CD4-positive, alpha-beta T cell (primary cell): ENCODE measurements around the gene MRPL50. TPM values are rescaled to one million over a fixed set of nuclear protein-coding genes. Genes with fewer than 3 reads are reported as not detected.

Experiments used
- ATAC-seq: fragments of 200-7000 bp; cut with Tn5 transposase; one replicate; pipeline ENCODE4 v1.10.0; 2022; ENCODE audit warnings: mild to moderate bottlenecking; ENCODE audit not compliant: poor library complexity
- CTCF ChIA-PET: fragments of 350-600 bp; sonication (Branson Sonifier 250); formaldehyde crosslinking; loops from one replicate; lab custom pipeline; 2021; ENCODE audit warnings: antibody characterized with exemption, inconsistent platforms; lab: Charles Lee
- POLR2A ChIA-PET: fragments of 350-600 bp; sonication (Branson Sonifier 250); formaldehyde crosslinking; loops from one replicate; lab custom pipeline; 2021; ENCODE audit warnings: antibody characterized with exemption, inconsistent platforms; lab: Charles Lee
- DNase-seq, 14 experiments: peaks; one replicate each; pipeline ENCODE4 v3.0.0-alpha.2; 2013 to 2020; ENCODE audit warnings: mixed read lengths in 2 of 14
- H3K27ac ChIP-seq, 2 donors: one replicate each; pipeline versions ENCODE4 v1.5.1 to v1.7.0; 2013; ENCODE audit warnings: low read length in 2 of 2, low read depth in 1 of 2, mild to moderate bottlenecking in 1 of 2
- H3K27me3 ChIP-seq, 2 experiments: 1 replicate in 1 of 2; 2 replicates in 1 of 2; pipeline versions ENCODE4 v1.6.1 to v1.7.0; 2013; ENCODE audit warnings: low read length in 2 of 2, control low read depth in 1 of 2, mild to moderate bottlenecking in 1 of 2, moderate library complexity in 1 of 2; ENCODE audit not compliant: insufficient read depth in 2 of 2, control insufficient read depth in 1 of 2
- H3K36me3 ChIP-seq: one replicate; pipeline ENCODE4 v1.6.1; 2013; ENCODE audit warnings: low read length, control low read depth; ENCODE audit not compliant: insufficient read depth
- H3K4me1 ChIP-seq: one replicate; pipeline ENCODE4 v1.6.1; 2013; ENCODE audit warnings: low read length, control low read depth; ENCODE audit not compliant: insufficient read depth
- H3K4me3 ChIP-seq: one replicate; pipeline ENCODE4 v1.5.1; 2013; ENCODE audit warnings: mild to moderate bottlenecking, low read length, moderate library complexity
- H3K9me3 ChIP-seq, 2 experiments: 1 replicate in 1 of 2; 2 replicates in 1 of 2; pipeline versions ENCODE4 v1.6.1 to v1.7.0; 2013; ENCODE audit warnings: low read length in 2 of 2, mild to moderate bottlenecking in 2 of 2, control low read depth in 1 of 2, moderate library complexity in 1 of 2; ENCODE audit not compliant: control insufficient read depth in 1 of 2, insufficient read depth in 1 of 2
- H3K27ac Mint-ChIP-seq: one replicate; pipeline ENCODE4 v1.8.0; 2020; ENCODE audit warnings: mixed read lengths
- H3K27me3 Mint-ChIP-seq: one replicate; pipeline ENCODE4 v1.8.0; 2021; ENCODE audit warnings: mixed read lengths
- H3K36me3 Mint-ChIP-seq: one replicate; pipeline ENCODE4 v1.8.0; 2021; ENCODE audit warnings: low read depth, mixed read lengths
- H3K4me1 Mint-ChIP-seq: one replicate; pipeline ENCODE4 v1.8.0; 2021; ENCODE audit warnings: low read depth, mixed read lengths
- H3K4me3 Mint-ChIP-seq: one replicate; pipeline ENCODE4 v1.8.0; 2020; ENCODE audit warnings: mild to moderate bottlenecking, mixed read lengths
- H3K9me3 Mint-ChIP-seq: one replicate; pipeline ENCODE4 v1.8.0; 2020; ENCODE audit warnings: mixed read lengths
- CTCF ChIP-seq: fragments of 200-600 bp; IDR thresholded peaks from one replicate; pipeline ENCODE4 v1.8.0; 2022; ENCODE audit warnings: antibody characterized with exemption, mild to moderate bottlenecking
- intact Hi-C, 2 experiments: fragments of 100-400 bp; cut with DNase I in 1 of 2; cut with micrococcal nuclease in 1 of 2; formaldehyde crosslinking; loops; one replicate each; pipeline versions ENCODE4 v1.15.1 to v1.9.0; 2023 to 2025; cut with DNase I, micrococcal nuclease
- total RNA-seq, 174 experiments: library from RNA in 2 of 174; stranded (reverse) in 2 of 174; gene quantifications; one replicate each; pipeline ENCODE4 v1.2.3 and lab custom pipeline; 2021 to 2026

MRPL50 gene
- total RNA-seq, 2 experiments from 2014 or later, result 5.9 to 6.1 TPM

GRCh38 chr9:101443364-101443771 is 45.0 kb upstream of the MRPL50 start:
- Histone ChIP-seq H3K9me3 (no peaks in the 10 kb centered on the region), H3K27me3 (peaks cover 18 to 44% of the 10 kb centered on the region in 2 experiments), H3K4me3 (no peak overlapping the region), H3K36me3 (no peaks in the 10 kb centered on the region), H3K4me1 (no peaks in the 10 kb centered on the region), H3K27ac (no peak overlapping the region)
- no peak overlapping the region for H3K4me3 Mint-ChIP-seq
- no peaks in the 10 kb centered on the region for H3K9me3 Mint-ChIP-seq
- intact Hi-C loops, result no loop called here
- no peaks in the 10 kb centered on the region for H3K36me3 Mint-ChIP-seq
- peaks cover under 1% of the 10 kb centered on the region for H3K4me1 Mint-ChIP-seq
- DNase-seq, result no peak
- no peak for TF ChIP-seq CTCF
- no peak for ATAC-seq
- ChIA-PET CTCF (no interaction called here), POLR2A (no interaction called here)
- peaks cover 78% of the 10 kb centered on the region for H3K27me3 Mint-ChIP-seq
- H3K27ac Mint-ChIP-seq, result no peak overlapping the region

GRCh38 chr9:101442736-101443135 is 44.3 kb upstream of the MRPL50 start:
- no peaks in the 10 kb centered on the region for H3K9me3 Mint-ChIP-seq
- ATAC-seq (no peak), DNase-seq (no peak)
- H3K27ac Mint-ChIP-seq, result no peak overlapping the region
- ChIA-PET CTCF (no interaction called here), POLR2A (no interaction called here)
- H3K36me3 Mint-ChIP-seq, result no peaks in the 10 kb centered on the region
- H3K36me3 ChIP-seq, result no peaks in the 10 kb centered on the region
- no peaks in the 10 kb centered on the region for H3K4me1 Mint-ChIP-seq
- intact Hi-C loops, result no loop called here
- H3K9me3 ChIP-seq, result no peaks in the 10 kb centered on the region
- TF ChIP-seq CTCF, result no peak
- no peak overlapping the region for H3K4me3 Mint-ChIP-seq
- peaks cover 17 to 41% of the 10 kb centered on the region in 2 experiments for H3K27me3 ChIP-seq
- no peak overlapping the region for H3K27ac ChIP-seq
- H3K4me1 ChIP-seq, result no peaks in the 10 kb centered on the region
- peaks cover 76% of the 10 kb centered on the region for H3K27me3 Mint-ChIP-seq
- H3K4me3 ChIP-seq, result no peak overlapping the region

- no peaks in the 10 kb centered on the region for H3K9me3 Mint-ChIP-seq
- CTCF ChIA-PET, result no interaction called here
- POLR2A ChIA-PET, result no interaction called here
Measured at GRCh38 chr9:101442318-101442717, 43.9 kb upstream of the MRPL50 start.

More at GRCh38 chr9:101442318-101442717, 43.9 kb upstream of the MRPL50 start:
- DNase-seq, result no peak
- peaks cover 79% of the 10 kb centered on the region for H3K27me3 Mint-ChIP-seq
- Histone ChIP-seq H3K36me3 (no peaks in the 10 kb centered on the region), H3K4me1 (no peaks in the 10 kb centered on the region), H3K9me3 (no peaks in the 10 kb centered on the region), H3K4me3 (no peak overlapping the region), H3K27ac (no peak overlapping the region), H3K27me3 (peaks cover 17 to 44% of the 10 kb centered on the region in 2 experiments)
- no peak overlapping the region for H3K27ac Mint-ChIP-seq
- H3K36me3 Mint-ChIP-seq, result no peaks in the 10 kb centered on the region
- H3K4me1 Mint-ChIP-seq, result no peaks in the 10 kb centered on the region
- no peak overlapping the region for H3K4me3 Mint-ChIP-seq
- no peak for ATAC-seq
- intact Hi-C loops, result no loop called here
- TF ChIP-seq CTCF, result no peak
